Measurements from ENCODE around the gene TSPAN5. TPM values are rescaled to one million over a fixed set of nuclear protein-coding genes. Genes with fewer than 3 reads are reported as not detected.

The TSPAN5 gene
- total RNA-seq, 2 experiments from 2014 or later = 1.8 to 2.8 TPM

DNA sequence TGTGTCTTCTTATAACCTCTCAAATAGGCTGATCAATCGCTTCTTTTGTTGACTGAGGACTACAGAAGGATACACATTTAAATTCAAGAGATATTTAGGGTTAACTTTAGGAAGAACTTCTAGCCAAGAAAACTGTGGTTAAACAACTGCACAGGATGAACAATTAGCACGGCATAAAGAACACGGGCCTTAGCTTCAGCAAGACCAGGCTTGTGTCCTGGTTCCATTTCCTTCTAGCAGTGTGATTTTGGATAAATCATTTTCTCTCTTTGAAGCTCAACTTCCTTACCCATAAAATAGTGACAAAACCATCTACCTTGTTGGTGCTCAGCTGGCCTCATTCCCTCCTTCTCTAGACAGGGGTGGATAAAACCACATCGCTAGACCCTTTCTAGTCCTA is 117.6 kb downstream of the TSPAN5 start:
- intact Hi-C loops (cut with DNase I, micrococcal nuclease) = no loop called here
- no peak for ATAC-seq (ENCODE audit: poor library complexity)
- Histone ChIP-seq H3K4me1 (ENCODE audit: insufficient read depth, low read length) (peaks cover 3% of the 10 kb centered on the region), H3K36me3 (ENCODE audit: insufficient read depth, low read length) (peaks cover 2% of the 10 kb centered on the region), H3K4me3 (ENCODE audit: low read length) (no peak overlapping the region), H3K27ac (ENCODE audit: low read depth in 1 of 2, low read length in 2 of 2) (no peak overlapping the region), H3K9me3 (ENCODE audit: control insufficient read depth in 1 of 2, insufficient read depth in 1 of 2, low read length in 2 of 2) (peaks cover 0 to 8% of the 10 kb centered on the region in 2 experiments), H3K27me3 (ENCODE audit: control insufficient read depth in 1 of 2, insufficient read depth in 2 of 2, low read length in 2 of 2) (no peaks in the 10 kb centered on the region)
- CTCF ChIA-PET = no interaction called here
- no peaks in the 10 kb centered on the region for H3K36me3 Mint-ChIP-seq (ENCODE audit: low read depth)
- H3K9me3 Mint-ChIP-seq = no peaks in the 10 kb centered on the region
- H3K4me3 Mint-ChIP-seq = no peak overlapping the region
- DNase-seq = no peak
- POLR2A ChIA-PET = no interaction called here
- no peak overlapping the region for H3K27ac Mint-ChIP-seq
- H3K27me3 Mint-ChIP-seq = no peaks in the 10 kb centered on the region
- peaks cover 14% of the 10 kb centered on the region for H3K4me1 Mint-ChIP-seq (ENCODE audit: low read depth)
- TF ChIP-seq, protein P1, sequence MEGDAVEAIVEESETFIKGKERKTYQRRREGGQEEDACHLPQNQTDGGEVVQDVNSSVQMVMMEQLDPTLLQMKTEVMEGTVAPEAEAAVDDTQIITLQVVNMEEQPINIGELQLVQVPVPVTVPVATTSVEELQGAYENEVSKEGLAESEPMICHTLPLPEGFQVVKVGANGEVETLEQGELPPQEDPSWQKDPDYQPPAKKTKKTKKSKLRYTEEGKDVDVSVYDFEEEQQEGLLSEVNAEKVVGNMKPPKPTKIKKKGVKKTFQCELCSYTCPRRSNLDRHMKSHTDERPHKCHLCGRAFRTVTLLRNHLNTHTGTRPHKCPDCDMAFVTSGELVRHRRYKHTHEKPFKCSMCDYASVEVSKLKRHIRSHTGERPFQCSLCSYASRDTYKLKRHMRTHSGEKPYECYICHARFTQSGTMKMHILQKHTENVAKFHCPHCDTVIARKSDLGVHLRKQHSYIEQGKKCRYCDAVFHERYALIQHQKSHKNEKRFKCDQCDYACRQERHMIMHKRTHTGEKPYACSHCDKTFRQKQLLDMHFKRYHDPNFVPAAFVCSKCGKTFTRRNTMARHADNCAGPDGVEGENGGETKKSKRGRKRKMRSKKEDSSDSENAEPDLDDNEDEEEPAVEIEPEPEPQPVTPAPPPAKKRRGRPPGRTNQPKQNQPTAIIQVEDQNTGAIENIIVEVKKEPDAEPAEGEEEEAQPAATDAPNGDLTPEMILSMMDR (IDR thresholded peaks at IDR 0.05) = no peak

DNA sequence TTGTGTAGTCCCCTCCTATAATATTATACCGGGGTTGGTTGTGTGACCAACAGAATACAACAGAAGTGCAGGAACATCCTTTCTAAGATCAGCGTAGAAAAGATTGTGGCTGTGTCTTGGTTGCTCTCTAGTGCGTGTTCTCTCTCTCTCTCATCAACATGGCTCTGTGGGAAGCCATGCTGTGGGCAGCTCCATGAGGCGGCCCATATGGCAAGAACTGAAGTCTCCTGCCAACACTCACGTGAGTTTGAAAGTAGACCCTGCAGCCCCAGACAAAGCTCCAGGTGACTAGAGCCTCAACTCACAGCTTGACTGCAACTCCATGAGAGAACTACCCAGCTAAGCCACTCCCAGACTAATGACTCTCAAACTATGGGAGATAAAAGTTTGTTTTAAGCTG is 118.7 kb downstream of the TSPAN5 start:
- H3K9me3 ChIP-seq (ENCODE audit: control insufficient read depth in 1 of 2, insufficient read depth in 1 of 2, low read length in 2 of 2) = peaks cover 0 to 8% of the 10 kb centered on the region in 2 experiments
- DNase-seq = no peak
- peaks cover under 1% of the 10 kb centered on the region for H3K4me1 ChIP-seq (ENCODE audit: insufficient read depth, low read length)
- TF ChIP-seq, protein P1 (IDR thresholded peaks at IDR 0.05) = no peak
- Mint-ChIP-seq H3K9me3 (no peaks in the 10 kb centered on the region), H3K4me1 (ENCODE audit: low read depth) (peaks cover 7% of the 10 kb centered on the region), H3K27ac (no peak overlapping the region), H3K36me3 (ENCODE audit: low read depth) (no peaks in the 10 kb centered on the region), H3K4me3 (no peak overlapping the region), H3K27me3 (no peaks in the 10 kb centered on the region)
- H3K4me3 ChIP-seq (ENCODE audit: low read length) = no peak overlapping the region
- H3K27ac ChIP-seq (ENCODE audit: low read depth in 1 of 2, low read length in 2 of 2) = no peak overlapping the region
- intact Hi-C loops (cut with DNase I, micrococcal nuclease) = no loop called here
- peaks cover 2% of the 10 kb centered on the region for H3K36me3 ChIP-seq (ENCODE audit: insufficient read depth, low read length)
- H3K27me3 ChIP-seq (ENCODE audit: control insufficient read depth in 1 of 2, insufficient read depth in 2 of 2, low read length in 2 of 2) = no peaks in the 10 kb centered on the region
- CTCF ChIA-PET = no interaction called here
- POLR2A ChIA-PET = interaction anchor here (0.6 to 1.2 kb wide), 2 partner anchors 10 to 108 kb away, joined by 3 read pairs; no protein-coding TSS in a partner anchor
- no peak for ATAC-seq (ENCODE audit: poor library complexity)

DNA sequence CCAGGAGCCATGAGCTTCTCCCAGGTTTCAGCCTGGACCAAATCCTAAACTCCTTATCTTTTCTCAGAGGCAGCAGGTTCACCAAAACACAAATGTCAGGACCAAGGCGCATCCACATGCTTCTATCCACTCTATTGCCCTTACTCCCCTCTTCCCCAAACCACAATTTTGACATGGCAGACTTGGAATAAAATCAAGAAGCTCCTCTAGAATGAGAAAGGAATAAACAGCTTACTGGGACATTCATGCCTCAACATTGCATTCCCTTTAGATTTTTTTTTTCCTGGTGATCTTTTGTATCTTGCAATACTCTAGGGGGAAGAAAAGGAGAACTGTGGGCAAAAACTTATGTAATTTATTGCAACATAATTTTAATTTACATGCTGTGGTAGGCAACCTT is 119.1 kb downstream of the TSPAN5 start:
- ChIA-PET CTCF (no interaction called here), POLR2A (interaction anchor here (0.6 to 1.2 kb wide), 2 partner anchors 9 to 109 kb away, joined by 3 read pairs; no protein-coding TSS in a partner anchor)
- intact Hi-C loops (cut with DNase I, micrococcal nuclease) = no loop called here
- peaks cover 2% of the 10 kb centered on the region for H3K4me1 Mint-ChIP-seq (ENCODE audit: low read depth)
- no peak overlapping the region for H3K4me3 Mint-ChIP-seq
- Histone ChIP-seq H3K27ac (ENCODE audit: low read depth in 1 of 2, low read length in 2 of 2) (no peak overlapping the region), H3K4me3 (ENCODE audit: low read length) (no peak overlapping the region), H3K9me3 (ENCODE audit: control insufficient read depth in 1 of 2, insufficient read depth in 1 of 2, low read length in 2 of 2) (peaks cover 0 to 8% of the 10 kb centered on the region in 2 experiments), H3K4me1 (ENCODE audit: insufficient read depth, low read length) (no peaks in the 10 kb centered on the region), H3K36me3 (ENCODE audit: insufficient read depth, low read length) (peaks cover 2% of the 10 kb centered on the region), H3K27me3 (ENCODE audit: control insufficient read depth in 1 of 2, insufficient read depth in 2 of 2, low read length in 2 of 2) (no peaks in the 10 kb centered on the region)
- no peaks in the 10 kb centered on the region for H3K9me3 Mint-ChIP-seq
- TF ChIP-seq, protein P1 (IDR thresholded peaks at IDR 0.05) = no peak
- no peak for DNase-seq
- no peak for ATAC-seq (ENCODE audit: poor library complexity)
- no peaks in the 10 kb centered on the region for H3K36me3 Mint-ChIP-seq (ENCODE audit: low read depth)
- no peak overlapping the region for H3K27ac Mint-ChIP-seq
- H3K27me3 Mint-ChIP-seq = no peaks in the 10 kb centered on the region
